BJ (cell line): ENCODE results near the gene C20orf141. TPM values are rescaled to one million over a fixed set of nuclear protein-coding genes. Genes with fewer than 3 reads are reported as not detected.

Experiments
- CTCF ChIA-PET: fragments of 350-600 bp; formaldehyde crosslinking; extraction: SDS; loops from one replicate; lab custom pipeline; 2021; ENCODE audit warnings: antibody characterized with exemption, inconsistent platforms; lab: Yijun Ruan, JAX
- POLR2A ChIA-PET: fragments of 300-600 bp; sonication (Branson Sonifier 250); formaldehyde crosslinking; extraction: SDS; loops from one replicate; lab custom pipeline; 2021; ENCODE audit warnings: antibody characterized with exemption; lab: Charles Lee
- DNase-seq: peaks from one replicate; pipeline ENCODE4 v3.0.0-alpha.2; 2011; ENCODE audit warnings: low read depth
- H3K27me3 ChIP-seq: 2 replicates; pipeline ENCODE4 v1.6.0; 2011; ENCODE audit warnings: low read length; ENCODE audit not compliant: control insufficient read depth, insufficient read depth
- H3K36me3 ChIP-seq: 2 replicates; pipeline ENCODE4 v1.5.1; 2011; ENCODE audit warnings: low read length; ENCODE audit not compliant: control insufficient read depth, insufficient read depth
- H3K4me3 ChIP-seq: 2 replicates; pipeline ENCODE4 v1.5.1; 2011; ENCODE audit warnings: low read depth, mild to moderate bottlenecking, control low read depth, low read length
- polyA plus RNA-seq: library from polyadenylated mRNA; depleted of rRNA; stranded (reverse); fragments of >200 nt; gene quantifications from 2 replicates; pipeline ENCODE4 v1.2.3, GENCODE V29; 2011
- TF ChIP-seq, protein P1 (sequence below): IDR thresholded peaks from 2 replicates; pipeline ENCODE4 v1.5.1; 2011; ENCODE audit warnings: low read depth, mild to moderate bottlenecking, control low read depth, inconsistent platforms, low read length, moderate library complexity; ENCODE audit not compliant: insufficient read depth

C20orf141 gene
- polyA plus RNA-seq, 1 experiment: 0.12 TPM

DNA sequence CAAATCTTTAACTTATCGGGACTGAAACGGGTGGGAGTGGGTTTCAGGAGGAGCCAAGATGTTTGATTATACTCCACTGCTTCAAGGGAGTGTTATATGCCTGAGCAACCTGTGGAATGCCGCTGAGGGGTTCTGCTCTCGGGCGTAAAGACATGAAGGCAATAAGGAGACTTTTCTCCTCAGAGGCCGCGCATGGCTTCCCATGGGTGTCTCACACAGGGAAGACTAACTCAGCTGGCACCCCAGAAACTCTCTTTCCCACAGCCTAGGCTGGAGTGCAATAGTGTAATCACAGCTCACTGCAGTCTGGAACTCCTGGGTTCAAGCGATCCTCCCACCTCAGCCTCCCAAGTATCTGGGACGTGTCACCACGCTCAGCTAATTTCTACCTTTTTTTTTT, 5.1 kb upstream of the C20orf141 start:
- ChIA-PET POLR2A (interaction anchor here (0.6 kb wide), 1 partner anchor 423 kb away, joined by 8 read pairs; no protein-coding TSS in a partner anchor), CTCF (no interaction called here)
- Histone ChIP-seq H3K4me3 (no peak overlapping the region), H3K36me3 (no peaks in the 10 kb centered on the region), H3K27me3 (peaks cover 17% of the 10 kb centered on the region)
- TF ChIP-seq, protein P1, sequence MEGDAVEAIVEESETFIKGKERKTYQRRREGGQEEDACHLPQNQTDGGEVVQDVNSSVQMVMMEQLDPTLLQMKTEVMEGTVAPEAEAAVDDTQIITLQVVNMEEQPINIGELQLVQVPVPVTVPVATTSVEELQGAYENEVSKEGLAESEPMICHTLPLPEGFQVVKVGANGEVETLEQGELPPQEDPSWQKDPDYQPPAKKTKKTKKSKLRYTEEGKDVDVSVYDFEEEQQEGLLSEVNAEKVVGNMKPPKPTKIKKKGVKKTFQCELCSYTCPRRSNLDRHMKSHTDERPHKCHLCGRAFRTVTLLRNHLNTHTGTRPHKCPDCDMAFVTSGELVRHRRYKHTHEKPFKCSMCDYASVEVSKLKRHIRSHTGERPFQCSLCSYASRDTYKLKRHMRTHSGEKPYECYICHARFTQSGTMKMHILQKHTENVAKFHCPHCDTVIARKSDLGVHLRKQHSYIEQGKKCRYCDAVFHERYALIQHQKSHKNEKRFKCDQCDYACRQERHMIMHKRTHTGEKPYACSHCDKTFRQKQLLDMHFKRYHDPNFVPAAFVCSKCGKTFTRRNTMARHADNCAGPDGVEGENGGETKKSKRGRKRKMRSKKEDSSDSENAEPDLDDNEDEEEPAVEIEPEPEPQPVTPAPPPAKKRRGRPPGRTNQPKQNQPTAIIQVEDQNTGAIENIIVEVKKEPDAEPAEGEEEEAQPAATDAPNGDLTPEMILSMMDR: no peak
- DNase-seq: no peak

DNA sequence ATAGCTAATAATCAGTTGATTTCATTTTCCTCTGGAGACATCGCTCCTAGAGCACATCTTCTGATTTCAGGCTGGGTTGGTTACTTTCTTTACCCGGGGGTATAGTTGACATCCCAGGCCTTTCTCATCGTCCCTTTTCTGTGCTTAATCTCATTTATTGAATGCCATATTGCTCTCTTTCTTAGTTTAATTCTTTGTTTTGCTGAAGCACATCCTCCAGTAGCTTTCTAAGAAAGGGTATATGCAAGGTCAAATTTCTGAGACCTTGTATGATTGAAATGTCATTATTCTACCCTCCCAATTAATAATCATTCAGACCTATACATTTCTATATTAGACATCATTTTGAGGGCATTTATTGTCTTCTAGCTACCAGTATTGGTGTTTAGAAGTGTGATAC, 2.6 kb upstream of the C20orf141 start:
- ChIA-PET POLR2A (no interaction called here), CTCF (no interaction called here)

DNA sequence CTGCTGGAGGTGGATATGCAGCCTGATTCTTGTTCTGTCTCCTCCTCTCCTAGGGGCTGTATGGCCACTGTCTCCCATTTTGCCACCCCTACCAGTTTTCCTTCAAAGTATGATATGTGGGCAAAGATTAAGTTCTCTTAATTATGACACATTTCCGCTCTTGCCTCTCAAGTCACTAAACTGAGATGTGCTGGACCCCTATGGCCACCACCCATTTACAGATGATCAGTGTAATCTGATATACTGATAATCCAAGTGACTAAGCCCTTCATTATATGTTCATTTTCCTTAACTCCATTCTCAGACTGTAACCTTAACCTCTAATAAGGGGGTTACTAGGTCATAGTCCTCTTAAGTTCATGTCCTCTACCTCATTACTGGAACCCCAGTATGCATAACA, 711 bp upstream of the C20orf141 start:
- CTCF ChIA-PET: interaction anchor here (1.4 kb wide), 1 partner anchor 37 kb away, joined by 8 read pairs; no protein-coding TSS in a partner anchor

More for the DNA sequence above, 2.6 kb upstream of the C20orf141 start:
- Histone ChIP-seq H3K4me3 (no peak overlapping the region), H3K27me3 (peaks cover 4% of the 10 kb centered on the region), H3K36me3 (no peaks in the 10 kb centered on the region)
- DNase-seq: no peak
- TF ChIP-seq, protein P1: no peak

DNA sequence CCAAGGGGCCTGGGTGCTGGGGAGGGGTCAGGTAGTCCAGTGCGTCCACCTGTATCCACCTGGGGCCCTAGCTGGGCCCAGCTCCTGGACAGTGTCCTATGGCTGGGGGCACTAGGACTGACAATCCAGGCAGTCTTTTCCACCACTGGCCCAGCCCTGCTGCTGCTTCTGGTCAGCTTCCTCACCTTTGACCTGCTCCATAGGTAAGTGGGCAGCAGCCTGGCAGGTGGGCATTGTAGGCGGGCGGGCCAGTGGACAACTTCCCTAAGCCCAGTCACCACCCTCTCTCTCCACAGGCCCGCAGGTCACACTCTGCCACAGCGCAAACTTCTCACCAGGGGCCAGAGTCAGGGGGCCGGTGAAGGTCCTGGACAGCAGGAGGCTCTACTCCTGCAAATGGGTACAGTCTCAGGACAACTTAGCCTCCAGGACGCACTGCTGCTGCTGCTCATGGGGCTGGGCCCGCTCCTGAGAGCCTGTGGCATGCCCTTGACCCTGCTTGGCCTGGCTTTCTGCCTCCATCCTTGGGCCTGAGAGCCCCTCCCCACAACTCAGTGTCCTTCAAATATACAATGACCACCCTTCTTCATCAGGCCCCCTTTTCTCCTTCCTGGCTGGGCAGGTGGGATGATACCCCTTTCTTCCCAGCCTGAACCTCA, 584 bp downstream of the C20orf141 start:
- no peaks in the 10 kb centered on the region for H3K36me3 ChIP-seq
- POLR2A ChIA-PET: no interaction called here
- DNase-seq: no peak
- TF ChIP-seq, protein P1: no peak
- H3K27me3 ChIP-seq: no peaks in the 10 kb centered on the region
- H3K4me3 ChIP-seq: no peak overlapping the region
- CTCF ChIA-PET: interaction anchor here (0.9 to 1.4 kb wide), 2 partner anchors 36 to 185 kb away, joined by 4 to 8 read pairs; no protein-coding TSS in a partner anchor

More for the DNA sequence above, 711 bp upstream of the C20orf141 start:
- no peaks in the 10 kb centered on the region for H3K27me3 ChIP-seq
- no peaks in the 10 kb centered on the region for H3K36me3 ChIP-seq
- TF ChIP-seq, protein P1: no peak
- DNase-seq: no peak
- POLR2A ChIA-PET: no interaction called here
- H3K4me3 ChIP-seq: no peak overlapping the region

DNA sequence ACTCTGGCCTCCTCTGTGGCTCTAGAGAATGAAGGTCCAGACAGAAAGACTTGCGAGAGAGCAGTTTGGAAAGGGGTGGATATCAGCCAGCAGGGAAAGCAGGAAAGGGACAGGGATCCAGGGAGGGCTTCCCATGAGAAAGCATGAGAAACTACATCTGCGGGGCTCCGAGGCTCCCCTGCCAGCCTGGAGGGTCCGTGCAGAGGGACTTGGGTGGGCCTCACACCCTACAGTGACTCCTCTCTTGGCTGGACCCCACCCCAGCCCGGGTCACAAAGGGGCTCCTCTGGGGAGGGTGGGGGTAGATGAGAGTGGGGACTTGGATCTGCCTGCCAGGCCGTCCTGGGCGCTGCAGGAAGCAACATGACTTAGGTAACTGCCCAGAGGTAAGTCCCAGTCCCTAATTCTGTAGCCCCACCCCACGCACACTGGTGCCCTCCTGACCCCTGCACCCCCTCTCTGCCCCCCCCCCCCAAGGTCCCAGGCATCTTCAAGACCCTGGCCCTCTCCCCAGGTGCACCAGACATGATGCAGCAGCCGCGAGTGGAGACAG, 1.3 kb downstream of the C20orf141 start, which contains the start of gene TMEM239:
Gene TMEM239, plus strand, starts transcription at position 335 of the 553 bp plus-strand sequence. Its CDS starts 191 bp downstream, at position 526.
- TF ChIP-seq, protein P1: no peak
- no peak within 1 kb of the TSS for H3K4me3 ChIP-seq
- no peaks in the 10 kb centered on the region for H3K27me3 ChIP-seq
- DNase-seq: no peak
- POLR2A ChIA-PET: no interaction called here
- CTCF ChIA-PET: no interaction called here
- H3K36me3 ChIP-seq: no peaks in the 10 kb centered on the region
